H1 (cell line): ENCODE measurements around the gene RPS6KA4. TPM values are rescaled to one million over a fixed set of nuclear protein-coding genes. Genes with fewer than 3 reads are reported as not detected.

ENCODE experiments used
- CHD2 ChIP-seq: IDR thresholded peaks from 2 replicates; pipeline ENCODE4 v1.6.1; 2012; ENCODE audit warnings: low read length, improper control_type of control experiment
- polyA plus RNA-seq, 7 experiments: library from polyadenylated mRNA; depleted of rRNA in 3 of 7; stranded (reverse) in 5 of 7; unstranded in 2 of 7; fragments of >200 nt in 5 of 7; fragments of 200-250 nt in 2 of 7; gene quantifications; 1 replicate in 5 of 7; 2 replicates in 1 of 7; 4 replicates in 1 of 7; pipeline versions ENCODE4 v1.2.1 to v1.2.3, GENCODE V29; 2011 to 2013; ENCODE audit warnings: missing spikeins in 2 of 7, mixed read lengths in 2 of 7
- total RNA-seq: library from RNA; stranded (reverse); fragmentation: NEBNext Ultra II Directional; extraction: Animal tissue kit (Norgen Biotek cat#: 25700); gene quantifications from 2 replicates; pipeline ENCODE4 v1.2.1, GENCODE V29; 2021

Gene RPS6KA4
- total and polyA plus RNA-seq, 2 of the 8 experiments (the other 6 are each of a cell fraction or from before 2014, with no cell fraction given): 8.2 to 12.6 TPM

GRCh38 chr11:64366751-64367150 is 7.8 kb downstream of the RPS6KA4 start (continued):
- TF ChIP-seq CHD2: no peak
